Left ventricle myocardium superior (tissue), 1 donor: Measurements from ENCODE around the gene ZNF74. TPM values are rescaled to one million over a fixed set of nuclear protein-coding genes. Genes with fewer than 3 reads are reported as not detected.
"Not testable (repeated sequence)": the region's sequence is repeated elsewhere in the genome, so short reads cannot be mapped to it uniquely, and the experiment has no call there.

Experiments used
- ATAC-seq: fragments of 200-7000 bp; cut with Tn5 transposase; one replicate; pipeline ENCODE4 v1.9.1; 2020; ENCODE audit warnings: mild to moderate bottlenecking, moderate library complexity
- DNase-seq: peaks from one replicate; pipeline ENCODE4 v3.0.0-alpha.2; 2020
- intact Hi-C: fragments of 100-400 bp; cut with micrococcal nuclease; formaldehyde crosslinking; loops from one replicate; pipeline ENCODE4 v1.11.0; 2022
- total RNA-seq: library from RNA; stranded (reverse); fragmentation: NEBNext Ultra II Directional; extraction: Animal tissue kit (Norgen Biotek cat#: 25700); gene quantifications from one replicate; pipeline ENCODE4 v1.2.1, GENCODE V29; 2021
- donor health status: DM: no; HTN: yes; CAD: no; lungs with severe emphysema.

ZNF74 gene
- total RNA-seq, 1 donor from 2014 or later = 4.9 TPM

DNA sequence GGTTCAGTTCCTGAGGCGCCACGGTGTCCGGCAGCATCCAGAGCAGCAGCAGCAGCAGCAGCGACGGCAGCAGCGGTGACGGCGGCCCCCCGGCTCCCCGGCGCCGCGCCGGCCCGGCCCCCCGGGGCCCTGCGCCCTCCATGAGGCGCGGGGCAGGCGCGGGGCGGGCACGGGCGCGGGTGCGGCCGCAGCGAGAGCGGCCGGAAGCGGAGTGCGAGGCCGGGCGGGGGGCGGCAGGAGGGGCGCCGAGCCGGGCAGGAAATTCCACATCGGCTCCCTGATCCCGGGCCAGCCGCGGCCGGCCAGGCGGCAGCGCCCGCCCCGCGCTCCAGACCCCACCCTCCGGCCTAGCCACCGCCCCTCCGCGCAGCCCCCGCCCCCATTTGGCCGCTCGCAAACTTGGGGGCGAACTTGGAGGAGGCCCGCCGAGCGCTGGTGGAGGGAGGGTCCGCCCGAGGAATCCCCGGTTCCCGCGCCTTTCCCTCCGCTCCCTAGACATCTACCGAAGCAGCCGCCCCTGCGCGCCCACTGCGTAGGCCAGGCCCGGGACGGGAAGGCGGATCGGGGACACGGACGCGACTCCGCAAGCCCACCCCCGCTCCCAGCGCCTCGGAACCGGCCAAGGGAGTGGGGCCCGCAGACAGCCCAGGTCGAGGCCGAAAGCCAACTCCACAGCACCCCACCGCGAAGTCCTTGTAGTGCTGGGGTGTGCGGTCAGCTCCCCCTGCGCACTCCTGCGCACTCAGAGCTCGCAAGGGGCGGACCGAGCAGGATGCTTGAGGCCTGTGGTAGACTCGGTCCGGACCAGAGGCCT lies 43.9 kb downstream of the ZNF74 start, which contains the start of gene SCARF2:
TSS of gene SCARF2 (minus strand) at position 213 of the 814 bp plus-strand sequence. CDS start at position 142, 71 bp downstream.
- DNase-seq (peak; percentile 80), ATAC-seq (peak; percentile 80)
- intact Hi-C loops = no loop called here

DNA sequence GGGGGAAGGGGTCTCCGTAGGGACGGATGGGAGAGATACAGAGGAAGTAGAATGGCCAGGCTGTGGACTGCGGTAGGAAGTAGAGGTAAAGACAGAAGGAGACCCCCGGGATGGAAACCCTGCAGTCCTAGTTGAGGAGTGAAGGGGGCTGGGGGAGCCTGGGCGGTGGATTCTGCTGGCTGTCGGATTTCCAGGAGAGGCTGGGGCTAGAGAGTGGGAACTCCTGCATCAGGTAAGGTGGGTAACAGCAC lies 44.4 kb downstream of the ZNF74 start:
- intact Hi-C loops = no loop called here
- no peak for ATAC-seq
- no peak for DNase-seq

DNA sequence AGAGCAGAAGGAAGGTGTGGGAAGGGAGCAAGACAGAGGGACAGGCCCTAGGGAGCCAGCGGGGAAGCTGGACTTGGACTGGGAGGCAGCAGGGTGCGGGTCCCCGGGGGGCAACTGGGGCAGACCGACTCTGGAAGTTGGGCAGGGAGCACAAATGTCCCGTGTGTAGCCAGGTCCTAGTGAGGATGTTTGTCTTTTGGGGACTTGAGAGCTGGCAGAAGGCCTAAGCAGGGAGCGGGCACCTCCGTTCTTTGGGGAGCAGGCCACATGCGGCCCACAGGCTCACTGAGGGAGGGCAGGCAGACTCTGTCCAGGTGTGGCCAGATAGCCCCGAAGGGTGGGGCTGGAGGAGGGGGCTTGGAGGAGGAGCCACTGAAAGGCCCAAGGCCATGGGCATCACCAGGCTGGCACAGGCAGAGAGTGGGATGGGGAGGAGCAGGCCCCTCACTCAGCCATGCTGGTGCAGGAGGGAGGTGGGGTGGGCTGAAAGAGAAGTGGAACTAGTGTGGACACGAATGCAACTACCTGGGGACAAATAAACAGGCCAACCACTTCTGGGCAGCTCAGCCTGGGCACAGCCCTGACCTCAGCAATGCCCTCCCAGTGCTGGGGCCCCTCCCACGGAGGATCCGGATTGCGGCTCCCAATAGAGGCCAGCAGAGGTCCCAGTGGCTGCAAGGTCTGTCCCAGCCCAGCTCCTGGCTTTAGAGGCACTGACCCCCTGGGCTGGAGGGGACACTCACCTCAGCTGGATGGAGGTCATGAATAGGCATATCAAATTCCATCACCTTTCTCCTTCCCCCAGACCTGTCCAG lies 44.9 kb downstream of the ZNF74 start:
- intact Hi-C loops = no loop called here
- ATAC-seq (peak; percentile 29), DNase-seq (peak; percentile 40)

DNA sequence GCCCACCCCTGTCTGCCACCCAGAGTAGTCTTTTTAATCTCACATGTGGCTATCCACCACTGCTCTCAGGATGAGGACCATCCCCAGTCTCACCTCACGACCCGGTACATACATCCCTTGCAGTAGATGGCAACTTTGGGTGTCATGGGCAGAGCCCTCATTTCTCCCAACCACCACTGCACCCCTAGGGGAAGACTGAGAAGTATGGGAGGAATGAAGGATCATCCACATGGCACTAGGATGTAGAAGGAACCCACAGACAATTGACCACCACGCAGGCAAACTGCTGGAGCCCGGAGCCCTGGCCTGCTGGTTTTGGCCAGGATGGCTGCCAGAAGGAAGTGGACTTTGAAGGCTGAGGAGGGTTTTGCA lies 45.6 kb downstream of the ZNF74 start:
- intact Hi-C loops = no loop called here
- ATAC-seq (no peak), DNase-seq (no peak)

DNA sequence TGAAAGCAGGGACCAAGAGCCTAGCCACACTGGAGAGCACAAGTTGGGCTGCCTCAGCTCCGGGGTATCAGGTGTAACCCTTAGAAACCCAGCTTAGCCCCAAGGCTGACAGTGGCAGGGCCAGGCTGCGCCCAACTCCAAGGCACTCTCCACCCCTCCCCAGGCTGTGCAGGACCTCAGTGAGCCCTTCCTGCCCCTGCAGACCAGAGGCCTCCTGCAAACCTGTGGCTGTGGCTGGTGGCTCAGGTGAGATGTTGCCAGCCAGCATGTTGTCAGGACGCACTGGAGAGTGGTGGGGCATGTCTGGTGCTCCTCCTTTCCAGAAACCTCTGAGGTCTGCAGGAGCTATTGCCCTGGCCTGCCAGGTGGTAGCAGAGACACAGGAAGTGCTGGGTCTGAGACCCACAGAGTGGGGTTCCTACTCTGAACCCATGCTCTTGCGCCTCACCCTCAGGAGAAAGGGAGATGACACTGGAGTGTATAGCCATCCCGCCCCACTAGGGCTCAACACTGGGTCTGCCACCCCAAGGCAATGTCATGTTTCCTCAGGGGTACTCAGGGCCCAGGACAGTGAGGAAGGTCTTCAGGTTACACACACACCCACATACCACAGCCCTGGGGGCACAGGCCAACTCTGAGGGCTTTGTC lies 46.1 kb downstream of the ZNF74 start:
- DNase-seq (no peak), ATAC-seq (no peak)
- intact Hi-C loops = no loop called here

DNA sequence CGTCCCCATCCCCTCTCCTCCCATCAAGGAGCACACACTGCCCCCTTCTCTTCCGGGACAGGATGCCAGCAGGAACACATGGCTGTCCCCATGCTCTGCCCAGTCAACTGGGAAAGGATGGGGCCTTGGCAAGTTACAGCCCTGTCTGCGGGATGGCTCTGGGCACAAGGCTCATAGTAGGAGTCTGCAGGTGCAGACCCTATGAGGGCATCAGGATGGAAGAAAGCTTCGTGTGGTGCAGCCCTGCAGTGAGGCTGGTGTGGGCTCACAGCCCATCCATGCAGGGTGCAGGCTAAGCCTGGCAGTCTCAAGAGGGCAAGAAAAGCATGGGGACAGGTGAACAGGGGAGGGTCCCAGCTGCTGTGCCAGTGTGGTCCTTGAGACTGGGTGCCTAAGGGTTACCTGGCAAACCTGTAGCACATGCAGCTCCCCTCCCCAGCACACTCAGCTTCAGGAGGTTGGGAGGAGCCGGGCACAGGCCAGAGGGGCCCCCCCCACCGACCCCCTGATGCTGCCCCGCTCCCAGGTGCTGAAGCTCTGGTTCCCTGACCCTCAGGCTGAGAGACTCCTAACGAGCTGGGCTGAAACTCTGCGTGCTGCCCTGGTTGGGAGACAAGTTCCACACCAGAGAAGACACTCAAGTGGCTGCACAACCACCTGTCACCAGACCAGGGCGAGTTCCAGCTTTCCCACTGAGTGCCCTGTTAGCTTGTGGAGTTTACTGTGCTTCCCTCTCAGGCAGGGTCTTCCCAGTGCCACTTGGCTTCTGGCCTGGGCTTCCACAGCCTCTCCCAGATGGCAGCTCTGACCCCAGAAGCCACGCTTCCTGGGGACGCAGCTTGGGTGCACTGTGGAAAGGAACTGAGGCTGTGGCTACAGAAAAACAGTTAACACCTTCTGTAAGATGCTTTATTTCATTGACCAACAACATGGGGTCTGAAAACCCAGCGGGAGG lies 47.0 kb downstream of the ZNF74 start:
- ATAC-seq (no peak), DNase-seq (no peak)
- intact Hi-C loops = no loop called here

DNA sequence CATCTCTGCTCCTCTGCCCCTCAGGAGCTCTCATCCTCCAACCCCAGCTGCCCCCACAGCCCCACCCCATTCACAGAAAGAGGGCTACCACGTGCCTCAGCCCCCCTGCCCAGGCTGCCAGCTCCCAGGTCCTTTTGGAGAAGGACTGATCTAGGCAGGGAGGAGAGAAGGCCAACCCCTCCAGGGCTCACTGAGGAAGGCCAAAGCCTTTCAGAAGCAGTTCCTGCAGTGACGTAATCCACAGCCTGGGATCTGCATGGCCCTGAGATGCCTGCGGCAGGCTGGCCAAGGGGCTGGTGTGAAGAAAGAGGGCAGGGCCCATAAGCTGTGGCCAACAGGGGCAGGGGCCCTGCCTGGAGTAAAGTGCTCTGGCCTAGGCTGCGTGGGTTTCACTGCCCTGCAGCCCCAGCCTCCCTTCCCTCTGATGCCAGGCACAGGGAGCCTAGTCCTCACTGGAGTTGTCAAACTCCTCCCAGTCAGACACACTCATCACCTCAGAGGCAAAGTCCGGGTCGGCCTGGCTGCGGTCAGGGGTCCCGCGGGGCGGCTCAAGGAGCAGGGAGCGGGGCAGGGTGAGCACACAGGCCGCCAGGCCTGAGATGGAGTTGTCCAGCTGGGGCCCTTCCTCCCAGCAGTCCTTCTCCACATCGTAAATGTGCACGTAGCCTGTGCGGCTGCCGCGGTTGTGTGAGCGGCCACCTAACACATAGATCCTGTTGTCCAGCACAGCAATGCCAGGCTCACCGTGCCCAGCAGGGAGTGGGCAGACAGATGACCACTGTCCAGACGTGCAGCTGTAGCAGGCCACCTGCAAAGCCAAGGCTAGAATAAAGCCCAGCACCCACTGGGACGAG lies 47.9 kb downstream of the ZNF74 start:
- DNase-seq = peak; percentile 43
- intact Hi-C loops = no loop called here
- peak; percentile 22 for ATAC-seq

DNA sequence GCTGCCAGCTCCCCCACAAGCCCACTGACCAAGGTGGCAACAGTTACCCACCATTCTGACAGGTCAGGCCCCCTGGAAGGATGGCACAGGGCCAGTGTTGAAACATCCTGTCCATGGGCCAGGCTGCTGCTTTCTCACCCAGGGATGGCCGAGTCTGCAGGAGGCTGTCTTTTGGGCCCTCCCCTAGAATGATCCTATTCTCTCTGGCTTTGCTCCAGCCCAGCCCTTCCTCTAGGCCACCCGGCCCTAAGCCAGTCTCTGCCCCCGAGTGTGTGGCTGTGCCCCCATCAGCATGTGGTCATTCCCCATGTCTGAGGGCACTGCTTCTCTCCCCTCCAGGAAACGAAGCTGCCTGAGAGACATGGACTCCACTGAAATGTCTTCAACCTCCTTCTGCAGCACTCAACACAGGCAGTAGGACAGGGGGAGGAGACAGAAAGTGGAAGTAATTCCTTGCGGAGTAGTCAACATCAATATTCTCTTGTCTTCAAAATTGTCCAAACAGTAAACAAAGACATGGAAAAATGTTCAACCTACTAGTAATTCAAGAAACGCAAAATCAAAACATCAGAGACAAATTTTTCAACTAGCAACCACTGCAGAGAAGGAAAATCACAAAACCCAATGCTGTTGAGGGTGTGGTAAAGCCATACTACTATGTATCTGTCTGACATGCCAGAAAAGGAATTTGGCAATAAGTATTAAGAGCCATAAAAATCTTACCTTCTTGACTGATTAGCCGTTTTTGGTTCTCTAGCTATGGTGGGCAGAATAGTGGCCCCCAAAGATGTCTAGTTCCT lies 48.7 kb downstream of the ZNF74 start:
- DNase-seq (no peak), ATAC-seq (no peak)
- intact Hi-C loops = no loop called here

DNA sequence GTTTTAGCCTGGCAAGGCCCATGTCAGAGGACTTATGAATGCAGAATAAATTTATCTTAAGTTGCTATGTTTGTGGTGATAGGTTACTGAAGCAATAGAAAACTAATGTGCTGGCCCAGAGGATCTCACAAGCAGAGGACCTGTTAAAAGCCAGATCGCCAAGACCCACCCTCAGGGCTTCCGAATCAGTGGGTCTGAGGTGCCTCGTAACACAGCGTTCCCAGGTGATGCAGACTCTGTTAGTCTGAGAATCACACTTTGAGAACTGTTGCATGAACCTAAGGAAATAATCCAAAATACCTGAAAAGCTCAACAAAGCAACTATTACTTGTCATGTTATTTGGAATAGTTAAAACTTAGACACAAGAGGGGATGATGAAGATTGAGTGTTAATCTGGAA lies 50.4 kb downstream of the ZNF74 start:
- intact Hi-C loops = no loop called here

DNA sequence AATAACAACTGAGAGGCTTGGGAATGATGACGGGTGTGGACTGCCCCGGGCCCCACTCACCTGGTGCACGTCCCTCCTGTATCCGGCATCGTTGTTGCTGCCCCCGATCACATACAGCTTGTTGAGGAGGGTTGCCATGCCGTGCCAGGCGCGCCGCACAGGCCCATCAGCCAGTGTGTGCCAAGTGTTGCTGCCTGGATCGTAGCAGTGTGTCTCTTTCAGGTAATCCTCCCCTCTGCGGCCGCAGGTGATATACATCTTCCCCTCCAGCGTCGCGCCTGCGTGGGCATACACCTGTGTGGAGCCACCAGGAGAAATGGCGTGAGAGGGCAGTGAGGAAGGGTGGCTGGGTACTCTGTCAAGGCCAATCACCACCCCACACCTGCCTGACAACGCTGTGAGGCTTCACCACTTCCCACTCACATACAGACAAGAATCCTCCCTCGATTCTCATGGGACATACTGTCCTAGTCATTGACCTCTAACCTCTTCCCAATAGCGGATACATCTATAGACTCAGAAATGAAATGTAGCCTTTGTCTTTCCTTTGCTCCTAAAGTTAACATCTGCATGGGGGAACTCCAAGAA lies 52.5 kb downstream of the ZNF74 start:
- DNase-seq = no peak
- no peak for ATAC-seq
- intact Hi-C loops = no loop called here

More for the DNA sequence above, 50.4 kb downstream of the ZNF74 start:
- DNase-seq (no peak), ATAC-seq (no peak)

DNA sequence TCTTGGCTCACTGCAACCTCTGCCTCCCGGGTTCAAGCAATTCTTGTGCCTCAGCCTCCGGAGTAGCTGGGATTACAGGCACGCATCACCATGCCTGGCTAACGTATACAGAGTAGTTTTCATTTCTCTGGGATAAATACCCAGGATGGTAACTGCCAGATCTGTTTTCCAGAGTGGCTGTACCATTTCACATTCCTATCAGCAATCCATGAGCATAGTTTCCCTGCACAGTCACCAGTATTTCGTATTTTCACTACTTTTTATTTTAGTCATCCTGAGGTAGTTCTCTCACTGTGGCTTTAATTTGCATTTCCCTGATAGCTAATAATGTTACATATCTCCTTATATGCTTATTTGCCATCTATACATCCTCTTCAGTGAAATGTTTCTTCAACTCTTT lies 54.7 kb downstream of the ZNF74 start:
- ATAC-seq (no peak), DNase-seq (no peak)
- intact Hi-C loops = no loop called here

DNA sequence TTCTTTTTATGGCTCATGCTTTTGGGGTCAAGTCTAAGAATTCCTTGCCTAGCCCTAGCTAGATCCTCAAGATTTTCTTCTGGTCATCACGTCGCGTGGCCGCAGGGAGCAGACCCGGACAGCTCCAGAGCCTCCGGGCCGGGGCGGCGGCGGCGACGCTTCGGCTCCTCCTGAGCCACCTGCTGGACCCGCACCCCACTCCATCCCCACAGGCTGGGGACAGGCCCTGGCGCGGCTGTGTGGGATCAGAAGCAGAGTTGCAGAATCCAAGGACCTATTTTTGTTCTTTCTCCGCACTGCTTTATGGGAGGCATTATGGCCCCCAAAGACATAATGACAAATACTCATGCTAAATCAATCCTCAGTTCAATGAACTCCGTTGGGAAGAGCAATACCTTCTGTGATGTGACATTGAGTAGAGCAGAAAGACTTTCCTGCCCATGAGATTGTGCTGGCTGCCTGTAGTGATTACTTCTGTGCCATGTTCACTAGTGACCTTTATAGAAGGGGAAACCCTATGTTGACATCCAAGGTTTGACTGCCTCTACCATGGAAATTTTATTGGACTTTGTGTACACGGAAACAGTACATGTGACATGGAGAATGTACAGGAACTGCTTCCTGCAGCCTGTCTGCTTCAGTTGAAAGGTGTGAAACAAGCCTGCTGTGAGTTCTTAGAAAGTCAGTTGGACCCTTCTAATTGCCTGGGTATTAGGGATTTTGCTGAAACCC lies 56.0 kb downstream of the ZNF74 start:
- intact Hi-C loops = no loop called here
- ATAC-seq (no peak), DNase-seq (no peak)

DNA sequence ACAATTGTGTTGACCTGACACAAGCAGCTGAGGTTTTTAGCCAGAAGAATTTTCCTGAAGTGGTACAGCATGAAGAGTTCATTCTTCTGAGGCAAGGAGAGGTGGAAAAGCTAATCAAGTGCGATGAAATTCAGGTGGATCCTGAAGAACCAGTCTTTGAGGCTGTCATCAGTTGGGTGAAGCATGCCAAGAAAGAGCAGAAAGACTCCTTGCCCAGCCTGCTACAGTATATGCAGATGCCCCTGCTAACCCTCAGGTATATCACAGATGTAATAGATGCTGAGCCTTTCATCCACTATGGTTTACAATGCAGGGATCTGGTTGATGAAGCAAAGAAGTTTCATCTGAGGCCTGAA lies 56.6 kb downstream of the ZNF74 start:
- intact Hi-C loops = no loop called here
- DNase-seq = no peak
- ATAC-seq = no peak

DNA sequence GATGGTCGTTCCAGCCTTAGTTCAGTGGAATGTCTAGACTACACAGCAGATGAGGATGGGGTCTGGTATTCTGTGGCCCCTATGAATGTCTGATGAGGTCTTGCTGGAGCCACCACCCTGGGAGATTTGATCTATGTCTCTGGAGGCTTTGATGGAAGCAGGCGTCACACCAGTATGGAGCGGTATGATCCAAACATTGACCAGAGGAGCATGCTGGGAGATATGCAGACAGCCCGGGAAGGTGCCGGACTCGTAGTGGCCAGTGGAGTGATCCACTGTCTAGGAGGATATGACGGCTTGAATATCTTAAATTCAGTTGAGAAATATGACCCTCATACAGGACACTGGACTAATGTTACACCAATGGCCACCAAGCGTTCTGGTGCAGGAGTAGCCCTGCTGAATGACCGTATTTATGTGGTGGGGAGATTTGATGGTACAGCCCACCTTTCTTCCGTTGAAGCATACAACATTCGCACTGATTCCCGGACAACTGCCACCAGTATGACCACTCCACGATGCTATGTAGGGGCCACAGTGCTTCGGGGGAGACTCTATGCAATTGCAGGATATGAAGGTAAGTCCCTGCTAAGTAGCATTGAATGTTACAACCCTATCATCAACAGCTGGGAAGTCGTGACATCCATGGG lies 57.3 kb downstream of the ZNF74 start:
- intact Hi-C loops, ATAC-seq, DNase-seq: not testable (repeated sequence)

DNA sequence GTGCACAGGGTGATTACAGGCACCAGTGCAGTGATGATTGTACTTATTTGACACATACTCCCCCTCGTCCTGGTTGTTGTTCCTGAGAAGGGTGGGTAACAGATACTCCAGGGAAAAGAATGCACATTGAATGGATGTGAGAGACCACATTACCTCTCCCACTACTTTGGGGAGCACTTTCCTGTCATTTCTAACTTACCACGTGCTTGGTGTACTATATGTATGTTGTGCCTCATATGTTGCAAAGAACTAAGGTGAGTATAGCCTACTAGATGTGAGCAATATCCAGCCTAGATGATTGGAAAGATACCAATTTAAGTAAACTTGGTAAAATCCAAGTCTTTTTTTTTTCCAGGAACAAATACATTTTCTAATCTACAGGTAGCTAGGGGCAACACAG lies 58.0 kb downstream of the ZNF74 start:
- DNase-seq (no peak), ATAC-seq (no peak)
- intact Hi-C loops = no loop called here

DNA sequence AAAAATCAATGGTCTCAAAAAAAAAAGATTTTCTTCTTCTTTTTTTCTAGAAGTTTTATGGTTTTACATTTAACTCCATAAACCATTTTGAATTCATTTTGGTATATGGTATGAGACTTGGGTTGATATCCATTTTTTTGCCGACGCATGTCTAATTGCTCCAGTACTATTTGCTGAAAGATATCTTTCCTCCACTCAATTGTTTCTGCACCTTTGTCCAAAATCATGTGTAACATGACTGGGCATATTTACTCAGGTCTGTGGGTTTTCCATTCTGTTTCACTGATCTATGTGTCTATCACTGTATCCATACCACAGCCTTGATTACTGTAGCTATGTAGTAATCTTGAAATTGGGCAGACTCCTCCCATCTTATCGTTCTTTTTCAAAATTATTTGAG lies 59.3 kb downstream of the ZNF74 start:
- intact Hi-C loops = no loop called here
- ATAC-seq (no peak), DNase-seq (no peak)
